HEK293 (cell line): Measurements from ENCODE around the gene CSNK1A1.
A peak's percentile ranks its signal among the peaks of the same experiment; 100 is the strongest.

Source experiments
- KLF10 ChIP-seq: fragments of 450-650 bp; IDR thresholded peaks from 2 replicates; pipeline ENCODE4 v1.5.1; 2018; ENCODE audit warnings: missing biosample characterization, mild to moderate bottlenecking, missing genetic modification characterization
- MEIS1 ChIP-seq: sonication (generic); formaldehyde crosslinking; IDR thresholded peaks from 2 replicates; pipeline ENCODE4 v1.8.1; 2022; ENCODE audit warnings: missing genetic modification reagents, mild to moderate bottlenecking, borderline replicate concordance
- MZF1 ChIP-seq: fragments of 450-650 bp; formaldehyde crosslinking; IDR thresholded peaks from 2 replicates; pipeline ENCODE4 v1.5.1; 2017; ENCODE audit warnings: missing biosample characterization, missing genetic modification characterization, borderline replicate concordance
- SALL2 ChIP-seq: fragments of 450-650 bp; formaldehyde crosslinking; IDR thresholded peaks from 2 replicates; pipeline ENCODE4 v1.5.0; 2017; ENCODE audit warnings: missing biosample characterization, mild to moderate bottlenecking, missing genetic modification characterization, borderline replicate concordance
- SCRT2 ChIP-seq: fragments of 450-650 bp; formaldehyde crosslinking; IDR thresholded peaks from 2 replicates; pipeline ENCODE4 v1.5.1; 2016; ENCODE audit warnings: missing biosample characterization, missing genetic modification characterization
- SP2 ChIP-seq: fragments of 450-650 bp; formaldehyde crosslinking; IDR thresholded peaks from 2 replicates; pipeline ENCODE4 v1.5.1; 2016; ENCODE audit warnings: missing biosample characterization, missing genetic modification characterization
- TRIM28 ChIP-seq: IDR thresholded peaks from 2 replicates; pipeline ENCODE4 v1.6.1; 2011; ENCODE audit warnings: low read length, control low read depth, borderline replicate concordance
- ZFHX2 ChIP-seq: fragments of 450-650 bp; formaldehyde crosslinking; conservative IDR thresholded peaks from 2 replicates; pipeline ENCODE4 v1.5.1; 2016; ENCODE audit warnings: missing biosample characterization, missing genetic modification characterization
- ZNF10 ChIP-seq: fragments of 450-650 bp; formaldehyde crosslinking; IDR thresholded peaks from 2 replicates; pipeline ENCODE4 v1.5.1; 2017; ENCODE audit warnings: missing biosample characterization, missing genetic modification characterization
- ZNF324 ChIP-seq: fragments of 450-650 bp; formaldehyde crosslinking; IDR thresholded peaks from 2 replicates; pipeline ENCODE4 v1.5.1; 2016; ENCODE audit warnings: missing biosample characterization, missing genetic modification characterization
- ZNF350 ChIP-seq: fragments of 450-650 bp; formaldehyde crosslinking; IDR thresholded peaks from 2 replicates; pipeline ENCODE4 v1.5.0; 2017; ENCODE audit warnings: missing biosample characterization, mild to moderate bottlenecking, missing genetic modification characterization
- ZNF426 ChIP-seq: fragments of 450-650 bp; formaldehyde crosslinking; IDR thresholded peaks from 2 replicates; pipeline ENCODE4 v1.5.1; 2017; ENCODE audit warnings: missing biosample characterization, missing genetic modification characterization, mild to moderate bottlenecking, inconsistent platforms, moderate library complexity
- ZNF600 ChIP-seq: fragments of 450-650 bp; formaldehyde crosslinking; IDR thresholded peaks from 2 replicates; pipeline ENCODE4 v1.5.1; 2016; ENCODE audit warnings: missing biosample characterization, missing genetic modification characterization
- ZNF621 ChIP-seq: fragments of 450-650 bp; formaldehyde crosslinking; IDR thresholded peaks from 2 replicates; pipeline ENCODE4 v1.5.1; 2017; ENCODE audit warnings: missing biosample characterization, missing genetic modification characterization
- ZNF626 ChIP-seq: fragments of 450-650 bp; sonication (Bioruptor Pico); formaldehyde crosslinking; IDR thresholded peaks from 2 replicates; pipeline ENCODE4 v1.5.1; 2018; ENCODE audit warnings: missing biosample characterization, missing genetic modification characterization, inconsistent platforms
- ZNF654 ChIP-seq: fragments of 450-650 bp; formaldehyde crosslinking; IDR thresholded peaks from 2 replicates; pipeline ENCODE4 v1.5.1; 2016; ENCODE audit warnings: low read depth, missing biosample characterization, missing genetic modification characterization
- ZNF701 ChIP-seq: fragments of 450-650 bp; formaldehyde crosslinking; IDR thresholded peaks from 2 replicates; pipeline ENCODE4 v1.5.1; 2016; ENCODE audit warnings: missing biosample characterization, missing genetic modification characterization
- ZNF76 ChIP-seq: fragments of 450-650 bp; formaldehyde crosslinking; IDR thresholded peaks from 2 replicates; pipeline ENCODE4; 2016; ENCODE audit warnings: low read depth, missing biosample characterization, missing genetic modification characterization, borderline replicate concordance
- ZSCAN30 ChIP-seq: fragments of 450-650 bp; IDR thresholded peaks from 2 replicates; pipeline ENCODE4 v1.5.1; 2018; ENCODE audit warnings: missing biosample characterization, mild to moderate bottlenecking, missing genetic modification characterization, moderate library complexity
- TF ChIP-seq, protein P1 (sequence below): fragments of 450-650 bp; formaldehyde crosslinking; IDR thresholded peaks from 2 replicates; pipeline ENCODE4 v1.5.1; 2016; ENCODE audit warnings: missing biosample characterization, missing genetic modification characterization
- TF ChIP-seq, protein P2 (sequence below): fragments of 450-650 bp; formaldehyde crosslinking; IDR thresholded peaks from 2 replicates; pipeline ENCODE4 v1.5.1; 2016; ENCODE audit warnings: missing biosample characterization, missing genetic modification characterization

CSNK1A1 gene

GRCh38 chr5:149442563-149443182, 108.6 kb downstream of the CSNK1A1 start (continued):
- no peak for TF ChIP-seq ZNF350 (tag by site-specific recombination)
- no peak for TF ChIP-seq MZF1 (tag by site-specific recombination)
- TF ChIP-seq ZNF701 (tag by site-specific recombination), result no peak
- no peak for TF ChIP-seq ZNF76 (tag by site-specific recombination)
- no peak for TF ChIP-seq TRIM28
- TF ChIP-seq ZSCAN30 (tag by site-specific recombination), result peak; percentile 29; the same call in 1 of the 2 replicates
- TF ChIP-seq, protein P1, sequence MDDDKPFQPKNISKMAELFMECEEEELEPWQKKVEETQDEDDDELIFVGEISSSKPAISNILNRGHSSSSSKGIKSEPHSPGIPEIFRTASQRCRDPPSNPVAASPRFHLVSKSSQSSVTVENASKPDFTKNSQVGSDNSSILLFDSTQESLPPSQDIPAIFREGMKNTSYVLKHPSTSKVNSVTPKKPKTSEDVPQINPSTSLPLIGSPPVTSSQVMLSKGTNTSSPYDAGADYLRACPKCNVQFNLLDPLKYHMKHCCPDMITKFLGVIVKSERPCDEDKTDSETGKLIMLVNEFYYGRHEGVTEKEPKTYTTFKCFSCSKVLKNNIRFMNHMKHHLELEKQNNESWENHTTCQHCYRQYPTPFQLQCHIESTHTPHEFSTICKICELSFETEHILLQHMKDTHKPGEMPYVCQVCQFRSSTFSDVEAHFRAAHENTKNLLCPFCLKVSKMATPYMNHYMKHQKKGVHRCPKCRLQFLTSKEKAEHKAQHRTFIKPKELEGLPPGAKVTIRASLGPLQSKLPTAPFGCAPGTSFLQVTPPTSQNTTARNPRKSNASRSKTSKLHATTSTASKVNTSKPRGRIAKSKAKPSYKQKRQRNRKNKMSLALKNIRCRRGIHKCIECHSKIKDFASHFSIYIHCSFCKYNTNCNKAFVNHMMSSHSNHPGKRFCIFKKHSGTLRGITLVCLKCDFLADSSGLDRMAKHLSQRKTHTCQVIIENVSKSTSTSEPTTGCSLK (tag by site-specific recombination), result no peak
- no peak for TF ChIP-seq ZNF324 (tag by site-specific recombination)
- TF ChIP-seq ZNF654 (tag by site-specific recombination), result peak; percentile 66
- TF ChIP-seq ZNF621 (tag by site-specific recombination), result no peak
- TF ChIP-seq SALL2, result no peak
- TF ChIP-seq SP2, result no peak
- no peak for TF ChIP-seq ZNF10
- TF ChIP-seq ZNF626 (tag by site-specific recombination), result no peak
- TF ChIP-seq KLF10 (tag by site-specific recombination), result no peak
- TF ChIP-seq ZNF600 (tag by site-specific recombination), result no peak
- TF ChIP-seq SCRT2 (tag by site-specific recombination), result 0 out of 2 replicates have a peak, but pooled peaks have one; percentile 13
- TF ChIP-seq MEIS1 (CRISPR knock-in tag), result no peak
- TF ChIP-seq, protein P2, sequence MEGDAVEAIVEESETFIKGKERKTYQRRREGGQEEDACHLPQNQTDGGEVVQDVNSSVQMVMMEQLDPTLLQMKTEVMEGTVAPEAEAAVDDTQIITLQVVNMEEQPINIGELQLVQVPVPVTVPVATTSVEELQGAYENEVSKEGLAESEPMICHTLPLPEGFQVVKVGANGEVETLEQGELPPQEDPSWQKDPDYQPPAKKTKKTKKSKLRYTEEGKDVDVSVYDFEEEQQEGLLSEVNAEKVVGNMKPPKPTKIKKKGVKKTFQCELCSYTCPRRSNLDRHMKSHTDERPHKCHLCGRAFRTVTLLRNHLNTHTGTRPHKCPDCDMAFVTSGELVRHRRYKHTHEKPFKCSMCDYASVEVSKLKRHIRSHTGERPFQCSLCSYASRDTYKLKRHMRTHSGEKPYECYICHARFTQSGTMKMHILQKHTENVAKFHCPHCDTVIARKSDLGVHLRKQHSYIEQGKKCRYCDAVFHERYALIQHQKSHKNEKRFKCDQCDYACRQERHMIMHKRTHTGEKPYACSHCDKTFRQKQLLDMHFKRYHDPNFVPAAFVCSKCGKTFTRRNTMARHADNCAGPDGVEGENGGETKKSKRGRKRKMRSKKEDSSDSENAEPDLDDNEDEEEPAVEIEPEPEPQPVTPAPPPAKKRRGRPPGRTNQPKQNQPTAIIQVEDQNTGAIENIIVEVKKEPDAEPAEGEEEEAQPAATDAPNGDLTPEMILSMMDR (tag by site-specific recombination), result peak; percentile 88
- TF ChIP-seq ZNF426 (tag by site-specific recombination), result no peak
- peak; percentile 73 for TF ChIP-seq ZFHX2 (tag by site-specific recombination)
